Esophagus (tissue), 2 donors: ENCODE data around the gene RTRAF. TPM values are rescaled to one million over a fixed set of nuclear protein-coding genes. Genes with fewer than 3 reads are reported as not detected.

Source experiments
- H3K27ac ChIP-seq, 2 donors: one replicate each; pipeline ENCODE4 v1.5.1; 2013; ENCODE audit warnings: low read depth in 2 of 2, mild to moderate bottlenecking in 2 of 2, inconsistent platforms in 1 of 2, low read length in 1 of 2, moderate library complexity in 1 of 2
- H3K27me3 ChIP-seq, 2 donors: one replicate each; pipeline ENCODE4 v1.6.1; 2013; ENCODE audit warnings: low read length in 2 of 2, control low read depth in 1 of 2, mild to moderate bottlenecking in 1 of 2; ENCODE audit not compliant: insufficient read depth in 2 of 2, control insufficient read depth in 1 of 2
- H3K36me3 ChIP-seq, 2 donors: one replicate each; pipeline ENCODE4 v1.6.1; 2013; ENCODE audit warnings: low read length in 1 of 2; ENCODE audit not compliant: control insufficient read depth in 2 of 2, insufficient read depth in 2 of 2
- H3K4me1 ChIP-seq, 2 donors: one replicate each; pipeline ENCODE4 v1.6.1; 2013; ENCODE audit warnings: low read length in 1 of 2; ENCODE audit not compliant: control insufficient read depth in 2 of 2, insufficient read depth in 2 of 2
- H3K4me3 ChIP-seq, 2 donors: one replicate each; pipeline ENCODE4 v1.5.1; 2013; ENCODE audit warnings: low read length in 2 of 2, mild to moderate bottlenecking in 2 of 2, low read depth in 1 of 2, moderate library complexity in 1 of 2
- H3K9me3 ChIP-seq, 2 donors: one replicate each; pipeline ENCODE4 v1.6.1; 2013; ENCODE audit warnings: mild to moderate bottlenecking in 2 of 2, low read depth in 1 of 2, low read length in 1 of 2, moderate library complexity in 1 of 2; ENCODE audit not compliant: control insufficient read depth in 2 of 2, insufficient read depth in 1 of 2
- whole genome bisulfite sequencing, 2 donors: extraction: QIAGEN DNeasy Blood & Tissue Kit; methylation state at CpG; one replicate each; pipeline ENCODE4 v1.1.7; 2013; 5-methylcytosine and 5-hydroxymethylcytosine counted together
- polyA plus RNA-seq, 2 donors: library from polyadenylated mRNA; stranded (reverse); fragments of 200-250 nt; gene quantifications; one replicate each; pipeline ENCODE4 v1.2.3, GENCODE V29; 2013
- donor health status: healthy with polysubstance abuse.
- donor health status: Bipolar disorder and iron deficiency.

The RTRAF gene
- polyA plus RNA-seq, 2 donors = 83.5 to 108 TPM

DNA sequence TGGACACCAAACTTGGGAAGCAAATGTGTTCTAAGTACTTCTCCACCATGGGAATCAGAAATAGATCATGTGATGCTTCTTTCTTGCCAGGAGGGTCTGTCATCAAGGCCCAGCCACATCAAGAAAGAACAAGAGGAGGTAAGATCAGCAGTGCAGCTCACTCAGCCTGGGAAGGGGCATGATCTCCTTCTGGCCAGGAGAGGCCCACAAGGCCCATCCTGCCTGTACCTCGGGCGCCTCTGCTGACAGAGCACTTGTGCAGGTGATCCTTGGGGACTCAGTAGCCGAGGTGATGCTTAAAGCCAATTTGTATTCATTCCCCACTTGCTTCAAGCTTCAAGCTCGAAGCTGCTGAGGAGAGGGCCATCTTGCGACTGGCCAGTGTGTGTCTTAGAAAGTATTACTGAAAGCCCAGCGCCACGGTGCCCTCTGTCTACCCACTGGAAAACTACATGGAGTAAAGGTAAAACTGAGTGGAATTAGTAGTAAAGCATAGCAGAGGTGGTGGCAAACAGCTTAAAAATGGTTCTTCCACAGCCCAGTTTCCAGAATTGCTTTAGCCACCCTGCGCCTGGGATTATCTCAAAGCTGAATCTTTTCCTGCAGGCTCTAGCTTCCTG is 26.2 kb downstream of the RTRAF start:
- Histone ChIP-seq H3K4me3 (no peak overlapping the region), H3K9me3 (no peaks in the 10 kb centered on the region), H3K27me3 (no peaks in the 10 kb centered on the region), H3K4me1 (no peaks in the 10 kb centered on the region), H3K27ac (no peak overlapping the region), H3K36me3 (peaks cover 0 to 11% of the 10 kb centered on the region in 2 donors)
- 76 to 80% methylated on average over 8 of the region's 8 CpGs for WGBS, 2 donors

DNA sequence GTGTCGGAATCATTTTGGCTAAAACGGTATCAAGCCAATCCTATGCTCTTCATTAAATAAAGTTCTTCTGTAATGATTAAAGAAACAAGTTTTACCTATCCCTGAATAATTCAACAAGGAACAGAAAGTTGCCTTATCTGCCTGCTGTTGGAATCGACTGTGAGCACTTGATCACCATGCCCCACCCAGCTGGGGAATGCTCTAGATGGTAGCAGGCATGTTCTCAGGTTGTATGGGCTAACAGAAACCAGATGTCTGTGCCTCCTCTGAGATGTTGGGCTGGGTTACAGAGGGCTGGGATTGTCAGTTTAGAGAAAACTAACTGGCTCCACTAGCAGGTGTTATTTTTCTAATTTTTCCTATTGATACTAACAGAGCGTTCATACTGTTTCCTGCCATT is 28.9 kb downstream of the RTRAF start:
- no peaks in the 10 kb centered on the region for H3K27me3 ChIP-seq
- WGBS, 2 donors = 81% methylated on average over 4 of the region's 4 CpGs
- H3K9me3 ChIP-seq = no peaks in the 10 kb centered on the region
- H3K4me1 ChIP-seq = no peaks in the 10 kb centered on the region
- no peak overlapping the region for H3K4me3 ChIP-seq
- H3K36me3 ChIP-seq = no peaks in the 10 kb centered on the region
- no peak overlapping the region for H3K27ac ChIP-seq

GRCh38 chr14:52018970-52019369 is 29.6 kb downstream of the RTRAF start:
- Histone ChIP-seq H3K36me3 (no peaks in the 10 kb centered on the region), H3K4me3 (no peak overlapping the region), H3K4me1 (no peaks in the 10 kb centered on the region), H3K27ac (no peak overlapping the region), H3K9me3 (no peaks in the 10 kb centered on the region), H3K27me3 (no peaks in the 10 kb centered on the region)
- 97 to 98% methylated on average over 8 of the region's 8 CpGs for WGBS, 2 donors

DNA sequence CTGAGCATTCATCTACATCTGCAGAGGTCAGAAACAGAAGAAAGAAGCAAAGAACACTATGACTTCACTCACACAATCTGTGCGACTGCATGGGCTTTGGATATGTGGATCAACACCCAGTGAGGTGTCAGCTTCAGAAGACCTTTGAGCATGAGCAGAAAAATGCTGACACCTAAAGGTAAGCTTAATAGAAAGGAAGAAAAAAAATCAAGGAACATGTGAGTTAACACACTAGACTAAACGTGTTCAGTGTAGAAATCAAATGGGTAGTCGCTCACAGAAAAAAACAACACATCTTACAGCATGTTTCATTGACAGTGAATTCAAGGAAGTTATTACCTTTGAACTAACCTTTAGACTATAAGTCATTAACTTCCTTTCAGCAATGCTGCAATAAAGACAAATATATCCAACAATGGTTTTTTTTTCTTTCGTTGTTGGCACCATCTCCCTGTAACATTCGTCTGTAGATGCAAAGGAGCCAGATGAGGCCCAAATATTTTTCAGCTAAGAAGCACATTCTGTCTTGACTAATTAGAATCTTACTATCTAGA is 30.9 kb downstream of the RTRAF start:
- H3K4me1 ChIP-seq = no peaks in the 10 kb centered on the region
- H3K36me3 ChIP-seq = no peaks in the 10 kb centered on the region
- no peaks in the 10 kb centered on the region for H3K27me3 ChIP-seq
- 55 to 57% methylated on average over 5 of the region's 5 CpGs for WGBS, 2 donors
- no peaks in the 10 kb centered on the region for H3K9me3 ChIP-seq
- no peak overlapping the region for H3K27ac ChIP-seq
- no peak overlapping the region for H3K4me3 ChIP-seq

- Histone ChIP-seq H3K9me3 (no peaks in the 10 kb centered on the region), H3K4me1 (no peaks in the 10 kb centered on the region), H3K27me3 (no peaks in the 10 kb centered on the region), H3K27ac (no peak overlapping the region), H3K36me3 (no peaks in the 10 kb centered on the region), H3K4me3 (no peak overlapping the region)
- WGBS, 2 donors = 53 to 57% methylated on average over 7 of the region's 7 CpGs
These were observed 31.7 kb downstream of the RTRAF start for GRCh38 chr14:52020866-52021717.

DNA sequence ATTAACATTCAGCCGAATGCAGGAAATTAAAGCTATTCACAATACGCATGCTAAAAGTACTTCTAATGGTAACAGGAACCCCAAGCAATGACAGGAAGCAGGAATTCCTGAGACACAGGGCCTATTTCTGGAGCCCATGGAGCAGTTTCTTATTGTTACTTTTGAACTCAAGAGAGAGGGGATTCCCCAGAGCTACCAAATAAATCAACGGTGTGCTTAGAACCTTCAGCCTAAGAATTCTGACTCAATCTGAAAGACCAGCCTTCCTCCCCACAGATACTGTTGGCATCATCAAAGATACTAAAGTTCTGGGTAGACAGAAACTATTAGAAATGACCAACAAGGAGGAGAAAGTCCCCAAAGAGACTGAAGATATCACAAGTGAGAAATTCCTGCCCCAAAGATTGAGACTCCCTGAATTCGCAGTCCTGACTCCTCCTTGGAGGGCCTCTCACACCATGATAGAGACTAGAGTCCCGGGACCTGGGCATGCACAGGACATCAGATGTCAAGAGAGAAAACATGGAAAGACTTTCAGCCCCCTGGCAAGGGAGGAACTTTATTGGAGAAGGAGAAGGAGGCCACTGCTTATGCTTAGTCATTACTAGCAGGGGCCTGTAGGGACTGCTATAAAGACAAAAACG is 32.7 kb downstream of the RTRAF start:
- H3K27me3 ChIP-seq = no peaks in the 10 kb centered on the region
- no peaks in the 10 kb centered on the region for H3K9me3 ChIP-seq
- WGBS, 2 donors = 67 to 71% methylated on average over 6 of the region's 6 CpGs
- H3K4me1 ChIP-seq = no peaks in the 10 kb centered on the region
- H3K27ac ChIP-seq = no peak overlapping the region
- H3K4me3 ChIP-seq = no peak overlapping the region
- no peaks in the 10 kb centered on the region for H3K36me3 ChIP-seq

- Histone ChIP-seq H3K36me3 (no peaks in the 10 kb centered on the region), H3K27me3 (no peaks in the 10 kb centered on the region), H3K9me3 (no peaks in the 10 kb centered on the region), H3K4me1 (no peaks in the 10 kb centered on the region), H3K27ac (no peak overlapping the region), H3K4me3 (no peak overlapping the region)
- 14 to 38% methylated on average over 1 of the region's 1 CpG for WGBS, 2 donors
These were observed 34.2 kb downstream of the RTRAF start for GRCh38 chr14:52023518-52023917.

GRCh38 chr14:52025310-52025709 is 36.0 kb downstream of the RTRAF start:
- no peaks in the 10 kb centered on the region for H3K36me3 ChIP-seq
- no peaks in the 10 kb centered on the region for H3K27me3 ChIP-seq
- no peaks in the 10 kb centered on the region for H3K4me1 ChIP-seq
- no peaks in the 10 kb centered on the region for H3K9me3 ChIP-seq
- no peak overlapping the region for H3K4me3 ChIP-seq
- H3K27ac ChIP-seq = no peak overlapping the region

- WGBS, 2 donors = 75 to 80% methylated on average over 8 of the region's 8 CpGs
These were observed 36.8 kb downstream of the RTRAF start for GRCh38 chr14:52026017-52026660.

More at GRCh38 chr14:52026017-52026660, 36.8 kb downstream of the RTRAF start:
- H3K4me1 ChIP-seq = no peaks in the 10 kb centered on the region
- H3K4me3 ChIP-seq = no peak overlapping the region
- no peaks in the 10 kb centered on the region for H3K36me3 ChIP-seq
- no peak overlapping the region for H3K27ac ChIP-seq
- H3K9me3 ChIP-seq = no peaks in the 10 kb centered on the region
- no peaks in the 10 kb centered on the region for H3K27me3 ChIP-seq
